Measurements from ENCODE around the gene NUDT14.

Gene NUDT14

GRCh38 chr14:105178868-105179140, 2.3 kb downstream of the NUDT14 start:
- no peak for DNase-seq (ENCODE audit: extremely low read depth, low read depth)
- TF ChIP-seq, protein P1, sequence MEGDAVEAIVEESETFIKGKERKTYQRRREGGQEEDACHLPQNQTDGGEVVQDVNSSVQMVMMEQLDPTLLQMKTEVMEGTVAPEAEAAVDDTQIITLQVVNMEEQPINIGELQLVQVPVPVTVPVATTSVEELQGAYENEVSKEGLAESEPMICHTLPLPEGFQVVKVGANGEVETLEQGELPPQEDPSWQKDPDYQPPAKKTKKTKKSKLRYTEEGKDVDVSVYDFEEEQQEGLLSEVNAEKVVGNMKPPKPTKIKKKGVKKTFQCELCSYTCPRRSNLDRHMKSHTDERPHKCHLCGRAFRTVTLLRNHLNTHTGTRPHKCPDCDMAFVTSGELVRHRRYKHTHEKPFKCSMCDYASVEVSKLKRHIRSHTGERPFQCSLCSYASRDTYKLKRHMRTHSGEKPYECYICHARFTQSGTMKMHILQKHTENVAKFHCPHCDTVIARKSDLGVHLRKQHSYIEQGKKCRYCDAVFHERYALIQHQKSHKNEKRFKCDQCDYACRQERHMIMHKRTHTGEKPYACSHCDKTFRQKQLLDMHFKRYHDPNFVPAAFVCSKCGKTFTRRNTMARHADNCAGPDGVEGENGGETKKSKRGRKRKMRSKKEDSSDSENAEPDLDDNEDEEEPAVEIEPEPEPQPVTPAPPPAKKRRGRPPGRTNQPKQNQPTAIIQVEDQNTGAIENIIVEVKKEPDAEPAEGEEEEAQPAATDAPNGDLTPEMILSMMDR (IDR thresholded peaks at IDR 0.05; ENCODE audit: low read depth, low read length, missing control alignments): no peak
- no peak overlapping the region for H3K4me3 ChIP-seq (replicated peaks; ENCODE audit: low read depth, low read length)

GRCh38 chr14:105178069-105178867, 2.8 kb downstream of the NUDT14 start:
- no peak overlapping the region for H3K4me3 ChIP-seq (replicated peaks; ENCODE audit: low read depth, low read length)
- TF ChIP-seq, protein P1 (IDR thresholded peaks at IDR 0.05; ENCODE audit: low read depth, low read length, missing control alignments): no peak
- no peak for DNase-seq (ENCODE audit: extremely low read depth, low read depth)

- H3K4me3 ChIP-seq (replicated peaks; ENCODE audit: low read depth, low read length): no peak overlapping the region
- TF ChIP-seq, protein P1 (IDR thresholded peaks at IDR 0.05; ENCODE audit: low read depth, low read length, missing control alignments): no peak
- no peak for DNase-seq (ENCODE audit: extremely low read depth, low read depth)
Measured at GRCh38 chr14:105177082-105177481, 4.0 kb downstream of the NUDT14 start.

DNA sequence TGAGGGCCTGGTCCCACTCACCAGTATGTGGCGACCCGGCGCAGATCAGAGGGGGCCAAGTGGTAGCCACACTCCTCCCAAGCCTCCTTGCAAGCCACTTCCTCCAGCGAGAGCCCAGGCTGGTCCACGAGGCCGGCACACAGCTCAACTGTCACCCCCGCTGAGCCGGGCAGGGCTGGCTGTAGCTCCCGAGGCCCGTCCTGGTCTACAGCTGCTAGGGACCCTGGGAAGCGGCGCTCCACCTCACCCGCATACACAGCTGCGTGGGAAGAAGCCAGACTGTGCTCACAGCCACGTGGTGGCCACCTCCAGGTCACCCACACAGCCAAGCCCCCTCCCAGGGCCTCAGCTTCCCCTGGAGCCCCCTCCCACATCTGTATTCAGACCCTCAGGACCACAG, 4.6 kb downstream of the NUDT14 start:
- DNase-seq (ENCODE audit: extremely low read depth, low read depth): no peak
- no peak overlapping the region for H3K4me3 ChIP-seq (replicated peaks; ENCODE audit: low read depth, low read length)
- TF ChIP-seq, protein P1 (IDR thresholded peaks at IDR 0.05; ENCODE audit: low read depth, low read length, missing control alignments): no peak

DNA sequence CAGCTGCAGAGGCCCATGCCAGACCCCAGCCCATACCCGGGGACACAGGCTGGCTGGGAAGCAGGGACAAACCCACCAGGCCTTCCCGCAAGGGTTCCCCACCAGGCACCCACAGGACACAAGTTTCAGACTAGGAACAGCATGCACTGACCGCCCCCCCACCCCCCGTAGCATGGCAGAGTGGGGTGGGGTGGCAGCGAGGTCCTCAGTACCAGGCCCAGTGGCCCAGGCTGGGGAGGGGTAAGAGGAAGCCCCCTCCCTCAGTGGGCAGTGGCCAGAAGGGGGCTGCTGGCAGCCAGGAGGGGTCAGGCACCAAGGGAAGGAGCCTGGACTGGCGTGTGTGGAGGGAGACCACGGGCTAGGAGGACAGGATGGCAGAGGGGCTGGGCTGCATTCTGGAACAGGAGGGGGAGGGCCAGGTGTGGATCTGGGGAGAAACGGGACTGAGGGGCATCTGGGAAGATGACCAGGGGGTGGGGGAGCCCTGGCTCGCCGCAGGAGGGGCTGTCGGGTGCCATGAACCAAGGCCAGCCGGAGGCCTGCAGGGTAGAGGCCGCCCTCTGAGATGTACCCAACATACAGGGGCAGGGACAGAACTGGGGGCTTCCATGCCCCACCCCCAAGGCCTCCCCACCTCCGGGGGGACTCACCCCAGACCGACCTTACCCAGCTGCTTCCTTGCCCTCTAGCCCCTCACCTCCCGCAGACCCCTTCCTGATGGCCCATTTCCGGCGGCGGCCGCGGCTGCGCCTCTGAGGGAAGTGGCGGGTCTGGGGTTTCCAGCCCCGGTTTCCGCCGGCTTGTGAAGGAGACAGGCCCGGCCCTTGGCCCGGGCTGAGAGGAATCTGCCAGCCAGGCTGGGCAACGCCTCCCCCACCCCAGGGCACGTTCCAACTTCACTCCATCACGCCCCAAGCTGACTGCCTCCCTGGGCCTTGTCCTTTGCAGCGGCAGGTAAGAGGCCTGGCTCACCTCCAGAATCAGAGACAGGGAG, 6.9 kb downstream of the NUDT14 start:
- no peak for DNase-seq (ENCODE audit: extremely low read depth, low read depth)
- TF ChIP-seq, protein P1 (IDR thresholded peaks at IDR 0.05; ENCODE audit: low read depth, low read length, missing control alignments): no peak
- H3K4me3 ChIP-seq (replicated peaks; ENCODE audit: low read depth, low read length): no peak overlapping the region

DNA sequence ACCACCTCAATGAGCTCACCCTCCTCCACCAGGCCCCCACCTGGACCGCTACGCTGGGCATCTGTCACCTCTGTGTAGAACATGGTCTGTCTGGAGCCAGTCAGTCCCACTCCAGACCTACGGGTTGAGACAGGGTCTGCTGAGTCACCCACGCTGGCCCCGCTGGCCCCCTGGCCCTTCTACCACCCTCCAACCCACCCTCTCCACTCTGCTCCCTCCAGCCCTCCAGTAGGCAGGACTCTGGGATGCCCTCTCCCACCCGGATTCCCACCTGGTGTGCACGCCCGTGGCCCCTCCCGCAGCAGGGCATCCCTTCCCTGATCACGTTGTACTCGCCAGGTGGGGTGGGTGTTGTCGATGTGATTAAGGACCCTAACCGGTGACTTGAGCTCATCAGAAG, 8.0 kb downstream of the NUDT14 start:
- no peak for DNase-seq (ENCODE audit: extremely low read depth, low read depth)
- TF ChIP-seq, protein P1 (IDR thresholded peaks at IDR 0.05; ENCODE audit: low read depth, low read length, missing control alignments): no peak
- H3K4me3 ChIP-seq (replicated peaks; ENCODE audit: low read depth, low read length): no peak overlapping the region

Measured in HFF-Myc (cell line).